ENCODE data around the gene TEDC2. TPM values are rescaled to one million over a fixed set of nuclear protein-coding genes. Genes with fewer than 3 reads are reported as not detected.

Gene TEDC2
- total and polyA plus RNA-seq, 2 of the 8 experiments (the other 6 are each of a cell fraction or from before 2014, with no cell fraction given): 54.6 to 55.6 TPM

DNA sequence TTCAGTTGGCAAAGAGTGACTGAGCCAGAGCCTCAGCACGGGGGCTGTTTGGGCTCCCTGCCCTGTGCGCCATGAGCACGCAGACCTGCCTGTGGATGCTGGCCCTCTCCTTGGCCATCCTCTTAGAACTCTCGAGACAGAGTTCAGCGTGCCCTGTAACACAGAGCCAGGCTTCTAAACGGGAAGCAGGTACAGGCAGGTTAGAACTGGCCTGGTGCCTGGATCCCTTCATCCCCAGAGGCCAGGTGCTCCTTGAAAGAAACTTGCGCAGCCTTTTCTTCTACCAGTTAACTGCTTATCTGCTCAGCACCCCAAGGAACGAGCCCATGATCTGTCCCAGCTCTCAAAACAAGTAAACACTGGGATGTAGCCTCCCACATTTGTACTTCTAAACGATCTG is 23.8 kb upstream of the TEDC2 start:
- Histone ChIP-seq H3K4me2 (ENCODE audit: insufficient read depth in 1 of 2, low read depth in 2 of 2, low read length in 2 of 2) (no peak overlapping the region), H3K18ac (ENCODE audit: extremely low read depth, low read length) (no peak overlapping the region), H3K9me3 (ENCODE audit: insufficient read depth in 2 of 2, low read depth in 1 of 2, low read length in 1 of 2) (no peaks in the 10 kb centered on the region), H2BK15ac (ENCODE audit: low read length) (no peak overlapping the region), H3K79me2 (ENCODE audit: control insufficient read depth in 1 of 2, insufficient read depth in 2 of 2, low read length in 2 of 2) (peaks cover 0 to under 1% of the 10 kb centered on the region in 2 experiments; a peak in 2 of 4 replicates), H2BK5ac (ENCODE audit: low read depth, low read length) (no peak overlapping the region), H3K27me3 (replicated peaks in 1 of 4; ENCODE audit: control insufficient read depth in 3 of 4, extremely low read depth in 1 of 4, insufficient read depth in 3 of 4, low read length in 3 of 4) (no peaks in the 10 kb centered on the region), H3K4ac (replicated peaks; ENCODE audit: insufficient read length, low read depth, low read length) (no peak overlapping the region), H2AK5ac (ENCODE audit: low read depth, low read length) (no peak overlapping the region), H4K20me1 (replicated peaks in 1 of 2; ENCODE audit: control insufficient read depth in 1 of 2, insufficient read depth in 2 of 2, low read length in 2 of 2) (peaks cover 6 to 10% of the 10 kb centered on the region in 2 experiments), H3K27ac (ENCODE audit: low read depth, low read length) (no peak overlapping the region), H3K36me3 (ENCODE audit: control insufficient read depth in 2 of 4, insufficient read depth in 4 of 4, low read length in 3 of 4) (peaks cover 33 to 76% (median 62%) of the 10 kb centered on the region in 4 experiments), H3K4me1 (replicated peaks in 1 of 4; ENCODE audit: control insufficient read depth in 3 of 4, insufficient read depth in 4 of 4, low read length in 3 of 4) (no peaks in the 10 kb centered on the region), H2BK12ac (ENCODE audit: low read depth, low read length) (no peak overlapping the region), H3K79me1 (ENCODE audit: low read depth, low read length) (0 out of 2 replicates have a peak, but pooled peaks cover 5% of the 10 kb centered on the region), H3K14ac (ENCODE audit: insufficient read length) (no peak overlapping the region), H2AFZ (ENCODE audit: low read length) (no peak overlapping the region), H4K5ac (ENCODE audit: insufficient read length, low read depth, low read length) (no peak overlapping the region), H3K23ac (ENCODE audit: insufficient read length) (no peak overlapping the region), H3K9ac (replicated peaks in 1 of 4; ENCODE audit: extremely low read depth in 1 of 4, low read depth in 3 of 4, low read length in 3 of 4) (no peak overlapping the region), H4K8ac (ENCODE audit: extremely low read depth, insufficient read depth, low read length) (no peak overlapping the region), H4K91ac (replicated peaks; ENCODE audit: insufficient read length, low read length) (no peak overlapping the region), H3K23me2 (ENCODE audit: low read depth, low read length) (no peaks in the 10 kb centered on the region), H3K4me3 (ENCODE audit: extremely low read depth in 1 of 4, insufficient read depth in 2 of 4, low read depth in 3 of 4, low read length in 4 of 4) (no peak overlapping the region), H2BK20ac (ENCODE audit: low read length) (no peak overlapping the region), H2BK120ac (replicated peaks; ENCODE audit: low read depth, low read length) (no peak overlapping the region), H3K56ac (replicated peaks; ENCODE audit: insufficient read length, low read depth, low read length) (no peak overlapping the region)
- FAIRE-seq (no peak), DNase-seq (ENCODE audit: low read depth in 1 of 2, low spot score in 2 of 2) (no peak)
- 90% methylated on average over 9 of the region's 9 CpGs; no CpG with 5 or more reads in 1 of the 2 experiments for WGBS, 2 experiments (ENCODE audit: extremely low coverage in 1 of 2, insufficient coverage in 1 of 2, insufficient read length in 1 of 2, insufficient replicate concordance in 2 of 2, low coverage in 1 of 2, low lambda C conversion rate in 2 of 2, missing lambda C conversion rate in 1 of 2)
- CTCF ChIA-PET (ENCODE audit: partially characterized antibody): interaction anchor here (0.6 to 1.4 kb wide), 3 partner anchors 15 to 29 kb away, joined by 3 to 4 read pairs (median 3); partner anchors contain the start of gene TEDC2
- POLR2A ChIA-PET (ENCODE audit: partially characterized antibody): interaction anchor here (1.1 to 1.2 kb wide), 2 partner anchors 10 to 12 kb away, joined by 3 to 7 read pairs; no protein-coding TSS in a partner anchor
- TF ChIP-seq CBX8 (IDR thresholded peaks at IDR 0.05; ENCODE audit: borderline replicate concordance, low read depth, low read length) (no peak), KDM5A (IDR thresholded peaks at IDR 0.05; ENCODE audit: low read length) (no peak), YY1 (IDR thresholded peaks at IDR 0.05; ENCODE audit: low read depth, low read length) (no peak), SIX5 (IDR thresholded peaks at IDR 0.05; ENCODE audit: low read depth, low read length) (no peak), POLR2A (IDR thresholded peaks at IDR 0.05; ENCODE audit: control extremely low read depth in 1 of 2, low read depth in 2 of 2, low read length in 2 of 2) (no peak), RNF2 (IDR thresholded peaks at IDR 0.05; ENCODE audit: borderline replicate concordance, low read depth, low read length, missing control alignments, poor library complexity, severe bottlenecking) (no peak), CHD2 (IDR thresholded peaks at IDR 0.05; ENCODE audit: low read length) (no peak), SAP30 (IDR thresholded peaks at IDR 0.05; ENCODE audit: insufficient read depth, insufficient replicate concordance, low read length) (no peak), ASH2L (IDR thresholded peaks at IDR 0.05; ENCODE audit: low read length) (no peak)
- TF ChIP-seq, protein P1, sequence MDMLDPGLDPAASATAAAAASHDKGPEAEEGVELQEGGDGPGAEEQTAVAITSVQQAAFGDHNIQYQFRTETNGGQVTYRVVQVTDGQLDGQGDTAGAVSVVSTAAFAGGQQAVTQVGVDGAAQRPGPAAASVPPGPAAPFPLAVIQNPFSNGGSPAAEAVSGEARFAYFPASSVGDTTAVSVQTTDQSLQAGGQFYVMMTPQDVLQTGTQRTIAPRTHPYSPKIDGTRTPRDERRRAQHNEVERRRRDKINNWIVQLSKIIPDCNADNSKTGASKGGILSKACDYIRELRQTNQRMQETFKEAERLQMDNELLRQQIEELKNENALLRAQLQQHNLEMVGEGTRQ (IDR thresholded peaks at IDR 0.05; ENCODE audit: low read length): no peak
- TF ChIP-seq, protein P2, sequence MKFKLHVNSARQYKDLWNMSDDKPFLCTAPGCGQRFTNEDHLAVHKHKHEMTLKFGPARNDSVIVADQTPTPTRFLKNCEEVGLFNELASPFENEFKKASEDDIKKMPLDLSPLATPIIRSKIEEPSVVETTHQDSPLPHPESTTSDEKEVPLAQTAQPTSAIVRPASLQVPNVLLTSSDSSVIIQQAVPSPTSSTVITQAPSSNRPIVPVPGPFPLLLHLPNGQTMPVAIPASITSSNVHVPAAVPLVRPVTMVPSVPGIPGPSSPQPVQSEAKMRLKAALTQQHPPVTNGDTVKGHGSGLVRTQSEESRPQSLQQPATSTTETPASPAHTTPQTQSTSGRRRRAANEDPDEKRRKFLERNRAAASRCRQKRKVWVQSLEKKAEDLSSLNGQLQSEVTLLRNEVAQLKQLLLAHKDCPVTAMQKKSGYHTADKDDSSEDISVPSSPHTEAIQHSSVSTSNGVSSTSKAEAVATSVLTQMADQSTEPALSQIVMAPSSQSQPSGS (IDR thresholded peaks at IDR 0.05; ENCODE audit: low read length): no peak
